Caco-2 (cell line): Measurements from ENCODE around the gene MDFIC. TPM values are rescaled to one million over a fixed set of nuclear protein-coding genes. Genes with fewer than 3 reads are reported as not detected.

Experiments
- BruUV-seq: library from RNA; stranded (reverse); fragments of 400-500 nt; replicated peaks from 2 replicates; lab custom pipeline; 2021; lab: Mats Ljungman, UMichigan
- CTCF ChIA-PET: fragments of 300-600 bp; sonication (Branson Sonifier 250); formaldehyde crosslinking; loops from one replicate; lab custom pipeline; 2022; ENCODE audit warnings: antibody characterized with exemption; lab: Charles Lee
- POLR2A ChIA-PET: fragments of 300-600 bp; sonication (Branson Sonifier 250); formaldehyde crosslinking; loops from one replicate; lab custom pipeline; 2022; ENCODE audit warnings: antibody characterized with exemption; lab: Charles Lee
- DNase-seq, 2 experiments: peaks; one replicate each; pipeline versions ENCODE4 v3.0.0 to v3.0.0-alpha.2; 2020 to 2022
- H3K27me3 ChIP-seq: replicated peaks from 2 replicates; pipeline ENCODE4 v1.6.0; 2011; ENCODE audit warnings: low read length; ENCODE audit not compliant: control insufficient read depth, insufficient read depth
- H3K36me3 ChIP-seq: 2 replicates; pipeline ENCODE4 v1.5.1; 2011; ENCODE audit warnings: low read length; ENCODE audit not compliant: control insufficient read depth, insufficient read depth
- H3K4me1 ChIP-seq: fragments of 250-450 bp; sonication (Bioruptor Pico); 2 replicates; pipeline ENCODE4 v1.5.1; 2020; ENCODE audit warnings: mild to moderate bottlenecking
- H3K4me3 ChIP-seq: 2 replicates; pipeline ENCODE4 v1.5.1; 2011; ENCODE audit warnings: low read depth, mild to moderate bottlenecking, control low read depth, low read length
- H3K9me3 ChIP-seq: fragments of 250-450 bp; sonication (Bioruptor Pico); 2 replicates; pipeline ENCODE4 v1.5.1; 2020; ENCODE audit warnings: mild to moderate bottlenecking, moderate library complexity
- H3K27ac Mint-ChIP-seq: one replicate; pipeline ENCODE4 v1.8.0; 2022; ENCODE audit warnings: mixed read lengths; ENCODE audit not compliant: unreplicated experiment
- H3K27me3 Mint-ChIP-seq: one replicate; pipeline ENCODE4 v1.8.0; 2022; ENCODE audit warnings: mixed read lengths; ENCODE audit not compliant: insufficient read depth, unreplicated experiment
- H3K36me3 Mint-ChIP-seq: one replicate; pipeline ENCODE4 v1.8.0; 2022; ENCODE audit warnings: mild to moderate bottlenecking, mixed read lengths; ENCODE audit not compliant: insufficient read depth, unreplicated experiment
- H3K4me1 Mint-ChIP-seq: one replicate; pipeline ENCODE4 v1.8.0; 2022; ENCODE audit warnings: low read depth, mixed read lengths; ENCODE audit not compliant: unreplicated experiment
- H3K4me3 Mint-ChIP-seq: one replicate; pipeline ENCODE4 v1.8.0; 2022; ENCODE audit warnings: mild to moderate bottlenecking, moderate library complexity, mixed read lengths; ENCODE audit not compliant: unreplicated experiment
- H3K9me3 Mint-ChIP-seq: one replicate; pipeline ENCODE4 v1.8.0; 2022; ENCODE audit warnings: mixed read lengths; ENCODE audit not compliant: unreplicated experiment
- CTCF ChIP-seq, 2 experiments: fragments of 200-600 bp in 1 of 2; IDR thresholded peaks; 1 replicate in 1 of 2; 2 replicates in 1 of 2; pipeline versions ENCODE4 v1.5.1 to v1.8.0; 2011 to 2022; ENCODE audit warnings: antibody characterized with exemption in 1 of 2, control low read depth in 1 of 2, inconsistent platforms in 1 of 2, low read depth in 1 of 2, low read length in 1 of 2, mild to moderate bottlenecking in 1 of 2, moderate library complexity in 1 of 2; ENCODE audit not compliant: insufficient read depth in 1 of 2, severe bottlenecking in 1 of 2, unreplicated experiment in 1 of 2
- intact Hi-C: fragments of 100-400 bp; cut with micrococcal nuclease; formaldehyde crosslinking; loops from one replicate; pipeline ENCODE4 v1.10.0; 2022; ENCODE audit not compliant: unreplicated experiment
- total RNA-seq: library from RNA; stranded (reverse); gene quantifications from 2 replicates; pipeline ENCODE4 v1.2.3, GENCODE V29; 2022

The MDFIC gene
- total RNA-seq, 1 experiment from 2014 or later = 2.7 TPM

GRCh38 chr7:114976666-114977065, 54.8 kb downstream of the MDFIC start:
- Histone ChIP-seq H3K4me3 (no peak overlapping the region), H3K9me3 (no peaks in the 10 kb centered on the region; the same call in 1 of the 2 replicates), H3K36me3 (no peaks in the 10 kb centered on the region), H3K27me3 (peaks cover 1% of the 10 kb centered on the region), H3K4me1 (no peaks in the 10 kb centered on the region)
- H3K27ac Mint-ChIP-seq = no peak overlapping the region
- H3K9me3 Mint-ChIP-seq = no peaks in the 10 kb centered on the region
- no peak overlapping the region for H3K4me3 Mint-ChIP-seq
- CTCF ChIA-PET = no interaction called here
- intact Hi-C loops = no loop called here
- no peak for DNase-seq
- POLR2A ChIA-PET = no interaction called here
- BruUV-seq = no TSS peak
- no peaks in the 10 kb centered on the region for H3K27me3 Mint-ChIP-seq
- no peaks in the 10 kb centered on the region for H3K36me3 Mint-ChIP-seq
- no peak for TF ChIP-seq CTCF (IDR thresholded peaks at IDR 0.05; ENCODE audit: insufficient read depth in 1 of 2, low read depth in 1 of 2, low read length in 1 of 2, severe bottlenecking in 1 of 2, unreplicated experiment in 1 of 2)
- peaks cover 6% of the 10 kb centered on the region for H3K4me1 Mint-ChIP-seq

GRCh38 chr7:114977277-114977676, 55.4 kb downstream of the MDFIC start:
- intact Hi-C loops = no loop called here
- no TSS peak for BruUV-seq
- CTCF ChIA-PET = no interaction called here

GRCh38 chr7:114979388-114979787, 57.5 kb downstream of the MDFIC start:
- Mint-ChIP-seq H3K27ac (no peak overlapping the region), H3K36me3 (no peaks in the 10 kb centered on the region), H3K4me3 (no peak overlapping the region), H3K27me3 (no peaks in the 10 kb centered on the region), H3K4me1 (peaks cover 6% of the 10 kb centered on the region), H3K9me3 (no peaks in the 10 kb centered on the region)
- ChIA-PET POLR2A (no interaction called here), CTCF (no interaction called here)
- intact Hi-C loops = no loop called here
- Histone ChIP-seq H3K27me3 (no peaks in the 10 kb centered on the region), H3K4me3 (no peak overlapping the region), H3K9me3 (no peaks in the 10 kb centered on the region; the same call in 1 of the 2 replicates), H3K36me3 (no peaks in the 10 kb centered on the region), H3K4me1 (no peaks in the 10 kb centered on the region)
- peak in 1 of 2 experiments; percentile 12 for DNase-seq
- BruUV-seq = no TSS peak
- TF ChIP-seq CTCF (IDR thresholded peaks at IDR 0.05; ENCODE audit: insufficient read depth in 1 of 2, low read depth in 1 of 2, low read length in 1 of 2, severe bottlenecking in 1 of 2, unreplicated experiment in 1 of 2) = no peak

More at GRCh38 chr7:114977277-114977676, 55.4 kb downstream of the MDFIC start:
- POLR2A ChIA-PET = no interaction called here
- H3K27me3 ChIP-seq = no peaks in the 10 kb centered on the region
- Mint-ChIP-seq H3K27me3 (no peaks in the 10 kb centered on the region), H3K4me3 (no peak overlapping the region), H3K27ac (no peak overlapping the region), H3K9me3 (no peaks in the 10 kb centered on the region), H3K36me3 (no peaks in the 10 kb centered on the region), H3K4me1 (peaks cover 6% of the 10 kb centered on the region)
- no peak for TF ChIP-seq CTCF (IDR thresholded peaks at IDR 0.05; ENCODE audit: insufficient read depth in 1 of 2, low read depth in 1 of 2, low read length in 1 of 2, severe bottlenecking in 1 of 2, unreplicated experiment in 1 of 2)
- H3K36me3 ChIP-seq = no peaks in the 10 kb centered on the region
- H3K4me1 ChIP-seq = no peaks in the 10 kb centered on the region
- no peak overlapping the region for H3K4me3 ChIP-seq
- H3K9me3 ChIP-seq = no peaks in the 10 kb centered on the region; the same call in 1 of the 2 replicates
- DNase-seq = no peak
